Kidney tubule cell (primary cell): ENCODE measurements around the gene SLC15A5.

ENCODE experiments used
- DNase-seq: peaks from one replicate; pipeline ENCODE4 v3.0.0-alpha.2; 2018; ENCODE audit warnings: low spot score

Gene SLC15A5

GRCh38 chr12:16175840-16176239 is 101.6 kb downstream of the SLC15A5 start:
- no peak for DNase-seq

- no peak for DNase-seq
Observed at GRCh38 chr12:16174282-16174681, 103.2 kb downstream of the SLC15A5 start.

- DNase-seq: no peak
Observed at GRCh38 chr12:16171348-16171747, 106.1 kb downstream of the SLC15A5 start.

- no peak for DNase-seq
Observed at GRCh38 chr12:16168078-16168477, 109.4 kb downstream of the SLC15A5 start.

GRCh38 chr12:16166563-16167470 is 110.7 kb downstream of the SLC15A5 start:
- no peak for DNase-seq

GRCh38 chr12:16165506-16165905 is 112.0 kb downstream of the SLC15A5 start:
- DNase-seq: peak; percentile 57

GRCh38 chr12:16163901-16164300 is 113.6 kb downstream of the SLC15A5 start:
- DNase-seq: no peak

- DNase-seq: no peak
Observed at GRCh38 chr12:16163146-16163545, 114.3 kb downstream of the SLC15A5 start.

GRCh38 chr12:16159571-16159970 is 117.9 kb downstream of the SLC15A5 start:
- no peak for DNase-seq

GRCh38 chr12:16158050-16158449 is 119.4 kb downstream of the SLC15A5 start:
- DNase-seq: no peak

GRCh38 chr12:16155938-16156337 is 121.5 kb downstream of the SLC15A5 start:
- no peak for DNase-seq

GRCh38 chr12:16154990-16155389 is 122.5 kb downstream of the SLC15A5 start:
- DNase-seq: no peak

GRCh38 chr12:16152885-16153673 is 124.4 kb downstream of the SLC15A5 start:
- DNase-seq: no peak

- peak; percentile 2 for DNase-seq
Observed at GRCh38 chr12:16150276-16150675, 127.2 kb downstream of the SLC15A5 start.

GRCh38 chr12:16148938-16149337 is 128.5 kb downstream of the SLC15A5 start:
- DNase-seq: no peak
